ENCODE results near the gene PPME1. TPM values are rescaled to one million over a fixed set of nuclear protein-coding genes. Genes with fewer than 3 reads are reported as not detected.

The PPME1 gene
- total and polyA plus RNA-seq, 2 of the 4 experiments (the other 2 are of a cell fraction), result 42.3 to 89.5 TPM

DNA sequence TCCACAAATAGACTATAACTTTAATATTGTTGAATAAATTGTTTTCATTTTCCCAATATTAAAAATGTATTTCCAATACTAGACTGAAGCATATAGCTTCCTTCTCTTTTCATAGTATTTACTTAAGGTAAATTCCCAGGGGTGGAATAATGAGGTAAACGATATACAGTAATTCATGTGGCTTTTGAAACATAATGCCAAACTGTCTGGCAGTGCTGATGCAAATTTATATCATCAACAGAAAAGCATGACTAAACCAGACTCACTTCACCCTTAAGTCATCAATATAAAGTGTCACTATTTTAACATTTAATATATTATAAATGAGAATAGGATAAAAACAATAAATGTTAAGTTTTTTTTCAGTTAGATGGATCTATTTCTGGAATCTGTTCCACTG, 13.9 kb upstream of the PPME1 start:
- Histone ChIP-seq H3K4me1 (ENCODE audit: control insufficient read depth, insufficient read depth, low read length) (peaks cover 2% of the 10 kb centered on the region; the same call in 1 of the 2 replicates), H2AK5ac (ENCODE audit: low read depth, low read length) (no peak overlapping the region), H3K23ac (ENCODE audit: low read depth, low read length) (no peak overlapping the region), H4K5ac (ENCODE audit: low read depth, low read length) (no peak overlapping the region), H3K9me3 (ENCODE audit: control insufficient read depth, insufficient read depth, low read length) (no peaks in the 10 kb centered on the region), H2BK5ac (ENCODE audit: low read depth, low read length, poor library complexity, severe bottlenecking) (no peak overlapping the region), H4K91ac (ENCODE audit: insufficient read depth, low read depth, low read length) (no peak overlapping the region), H3K27ac (ENCODE audit: insufficient read depth, low read length) (no peak overlapping the region), H3K9ac (ENCODE audit: low read depth, low read length) (no peak overlapping the region), H2BK20ac (ENCODE audit: low read depth, low read length) (no peak overlapping the region), H3K27me3 (ENCODE audit: control insufficient read depth, insufficient read depth, low read length) (no peaks in the 10 kb centered on the region), H3K14ac (replicated peaks; ENCODE audit: low read depth, low read length) (no peak overlapping the region), H3K4me2 (ENCODE audit: low read depth, low read length) (no peak overlapping the region), H3K56ac (ENCODE audit: extremely low read depth, insufficient read depth, low read length) (no peak overlapping the region), H3K18ac (ENCODE audit: low read depth, low read length) (no peak overlapping the region), H3K9me1 (ENCODE audit: insufficient read depth, low read length) (peaks cover 7% of the 10 kb centered on the region), H4K8ac (ENCODE audit: low read depth in 2 of 2, low read length in 2 of 2) (no peak overlapping the region), H4K20me1 (ENCODE audit: insufficient read depth, low read length) (no peaks in the 10 kb centered on the region), H2AK9ac (replicated peaks; ENCODE audit: low read depth, low read length, poor library complexity) (no peak overlapping the region), H3K36me3 (ENCODE audit: control insufficient read depth, insufficient read depth, low read length) (peaks cover 1% of the 10 kb centered on the region; the same call in 1 of the 2 replicates), H2BK15ac (ENCODE audit: low read depth, low read length) (no peak overlapping the region), H3K79me1 (ENCODE audit: low read depth in 1 of 2, low read length in 2 of 2) (peaks cover 27 to 47% of the 10 kb centered on the region in 2 experiments), H2AFZ (replicated peaks; ENCODE audit: low read length, poor library complexity) (no peak overlapping the region), H3K4me3 (ENCODE audit: insufficient read depth, low read depth, low read length) (no peak overlapping the region), H3K4ac (ENCODE audit: low read depth, low read length) (no peak overlapping the region), H2BK120ac (ENCODE audit: low read depth, low read length) (no peak overlapping the region)
- CTCF ChIA-PET, result no interaction called here
- in situ Hi-C loops (cut with MboI; ENCODE audit: low sequenced_read_pairs) (no loop called here), dilution Hi-C loops (cut with HindIII; ENCODE audit: low sequenced_read_pairs, unreplicated experiment) (no loop called here), intact Hi-C loops (cut with micrococcal nuclease) (no loop called here)
- WGBS, 2 experiments (ENCODE audit: extremely low coverage in 2 of 2, insufficient read length in 1 of 2), result no CpG with 5 or more reads among the region's 1 CpG
- no peak for ATAC-seq (ENCODE audit: low read depth)
- DNase-seq, result peak; percentile 55
- TF ChIP-seq CEBPB (IDR thresholded peaks at IDR 0.05; ENCODE audit: low read depth, low read length) (peak; percentile 24; the same call in 1 of the 2 replicates), CHD1 (IDR thresholded peaks at IDR 0.05; ENCODE audit: low read depth, low read length) (no peak)
- BruUV-seq (replicated peaks), result no TSS peak
- POLR2A ChIA-PET (ENCODE audit: unreplicated experiment), result no interaction called here
